Stimulated activated CD4-positive, alpha-beta T cell treated with anti-CD3 and anti-CD28 coated beads, TNF-alpha, amount 100 ng/mL, for 4 hours (primary cell): ENCODE measurements around the gene CORIN.
"Not testable (repeated sequence)": the region's sequence is repeated elsewhere in the genome, so short reads cannot be mapped to it uniquely, and the experiment has no call there.

Experiments used
- DNase-seq, 3 experiments: peaks; one replicate each; pipeline ENCODE4 v3.0.0-alpha.2; 2020; ENCODE audit warnings: low read depth in 3 of 3

Gene CORIN

DNA sequence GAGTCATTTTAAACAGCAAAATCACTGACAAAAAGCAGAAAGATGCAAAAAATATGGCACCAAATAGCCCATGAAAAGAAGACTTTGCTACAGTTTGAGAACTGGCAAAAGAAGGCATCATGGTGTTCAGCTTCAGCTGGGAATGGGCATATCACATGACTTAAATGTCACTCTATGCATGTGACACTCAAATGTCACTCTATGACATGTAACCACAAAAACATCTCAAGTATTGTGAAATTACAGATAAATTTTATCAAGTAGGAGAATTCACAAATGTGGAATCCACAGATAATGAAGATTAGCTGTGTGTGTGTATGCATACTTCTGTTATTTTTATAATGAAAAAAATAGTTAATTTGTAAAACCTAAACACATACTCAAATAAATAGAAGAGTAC is 270.9 kb downstream of the CORIN start:
- DNase-seq = no peak

- DNase-seq = no peak
Observed at GRCh38 chr4:47566566-47566965, 271.3 kb downstream of the CORIN start.

DNA sequence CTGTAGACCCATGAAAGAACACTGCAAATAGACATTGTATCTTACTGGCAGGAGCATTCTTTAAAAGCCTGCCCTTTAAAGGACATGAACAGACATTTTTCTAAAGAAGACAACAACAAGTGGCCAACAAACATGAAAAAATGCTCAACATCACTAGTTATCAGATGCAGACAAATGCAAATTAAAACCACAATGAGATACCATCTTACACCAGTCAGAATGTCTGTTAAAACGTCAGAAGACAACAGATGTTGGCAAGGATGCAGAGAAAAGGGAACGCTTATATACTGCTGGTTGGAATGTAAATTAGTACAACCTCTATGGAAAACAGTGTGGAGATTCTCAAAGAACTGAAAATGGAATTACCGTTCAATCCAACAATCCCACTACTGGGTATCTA is 275.6 kb downstream of the CORIN start:
- no peak for DNase-seq

GRCh38 chr4:47561331-47561730 is 276.5 kb downstream of the CORIN start:
- no peak for DNase-seq

DNA sequence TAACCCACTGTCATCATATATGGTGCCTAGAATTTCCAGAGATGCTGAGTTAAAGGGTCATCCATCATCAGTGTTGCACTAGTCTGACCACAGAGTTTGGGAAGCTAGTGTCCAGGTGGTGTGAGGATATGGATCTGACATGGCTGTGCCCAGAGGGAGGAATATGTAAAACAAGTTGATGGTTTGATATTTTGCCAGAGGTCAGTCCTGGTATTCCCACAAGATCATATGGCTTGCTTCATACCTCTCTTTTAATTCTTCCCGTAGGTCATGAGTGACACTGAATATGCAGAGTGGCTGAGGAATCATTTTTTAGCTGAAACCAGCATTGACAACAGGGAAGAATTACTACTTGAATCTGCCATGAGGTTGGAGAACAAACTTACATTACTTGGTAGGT is 277.2 kb downstream of the CORIN start:
- no peak for DNase-seq

DNA sequence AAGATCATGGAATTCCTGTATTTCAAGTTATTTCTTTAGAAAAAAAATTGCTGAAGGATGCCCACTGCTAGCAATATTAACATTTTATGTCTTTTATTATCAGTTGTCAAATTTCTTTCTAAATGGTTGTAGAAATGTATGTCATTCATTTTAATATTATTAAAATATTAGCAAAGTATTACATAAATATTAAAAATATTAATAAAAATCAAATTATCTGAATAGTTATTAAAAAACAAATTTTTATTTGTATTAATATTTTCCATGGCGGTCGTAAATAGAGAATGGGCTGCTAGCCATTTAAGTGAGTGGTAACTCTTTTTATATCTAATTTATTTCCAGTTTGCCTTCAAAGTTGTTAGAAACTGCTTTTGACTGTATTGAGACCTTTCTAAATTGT is 280.6 kb downstream of the CORIN start:
- DNase-seq = no peak

DNA sequence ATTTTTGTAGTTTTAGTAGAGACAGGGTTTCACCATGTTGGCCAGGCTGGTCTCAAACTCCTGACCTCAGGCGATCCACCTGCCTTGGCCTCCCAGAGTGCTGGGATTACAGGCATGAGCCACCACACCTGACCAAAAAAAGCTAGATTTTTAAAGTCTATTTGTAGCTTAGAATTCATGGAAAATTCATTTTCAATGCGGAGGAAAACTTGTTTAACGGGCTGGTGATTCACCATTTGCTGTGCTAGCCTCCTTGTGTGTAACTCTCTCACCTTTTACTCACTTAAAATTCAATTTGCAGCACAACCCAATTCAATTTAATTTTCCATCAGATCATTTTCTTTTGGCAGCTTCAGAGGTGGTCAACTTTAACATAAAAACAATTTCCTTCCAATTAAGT is 281.9 kb downstream of the CORIN start:
- not testable (repeated sequence) for DNase-seq

DNA sequence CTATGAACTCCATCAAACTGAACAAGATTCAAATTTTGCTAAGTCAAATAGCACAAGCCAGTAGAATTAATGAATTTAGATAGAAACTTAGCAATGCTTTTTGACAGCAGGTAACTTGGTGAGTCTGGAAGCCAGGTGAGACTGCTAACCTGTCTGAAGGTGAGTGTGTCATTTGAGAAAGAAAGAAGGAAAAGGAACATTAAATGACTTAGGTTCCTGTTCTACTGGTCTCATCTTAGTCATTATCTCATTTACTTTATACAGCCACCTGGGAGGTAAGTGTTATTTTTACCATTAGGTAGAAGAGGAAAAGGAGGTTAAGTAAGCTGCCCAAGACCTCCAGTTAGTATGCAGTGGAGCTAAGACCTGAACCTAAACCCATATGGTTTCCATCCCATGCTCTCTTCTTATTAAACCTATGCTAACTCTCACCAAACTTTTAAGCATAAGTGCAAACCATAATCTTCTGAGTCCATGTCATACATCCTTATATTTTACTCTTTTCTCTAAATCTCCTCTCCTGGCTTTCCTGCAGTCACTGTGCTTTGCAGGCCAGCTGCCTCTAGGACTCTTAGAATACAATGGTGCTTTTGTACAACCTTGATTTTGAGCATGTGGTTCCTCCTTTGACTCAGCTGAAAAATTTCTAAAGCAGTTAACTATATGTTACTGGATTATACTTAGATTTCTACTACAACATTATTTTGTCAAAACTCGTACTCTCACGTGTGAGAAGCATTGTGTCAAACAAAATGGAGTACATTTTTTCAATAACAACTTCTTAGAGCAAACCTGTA is 284.3 kb downstream of the CORIN start:
- no peak for DNase-seq

GRCh38 chr4:47551682-47552081 is 286.2 kb downstream of the CORIN start:
- no peak for DNase-seq

DNA sequence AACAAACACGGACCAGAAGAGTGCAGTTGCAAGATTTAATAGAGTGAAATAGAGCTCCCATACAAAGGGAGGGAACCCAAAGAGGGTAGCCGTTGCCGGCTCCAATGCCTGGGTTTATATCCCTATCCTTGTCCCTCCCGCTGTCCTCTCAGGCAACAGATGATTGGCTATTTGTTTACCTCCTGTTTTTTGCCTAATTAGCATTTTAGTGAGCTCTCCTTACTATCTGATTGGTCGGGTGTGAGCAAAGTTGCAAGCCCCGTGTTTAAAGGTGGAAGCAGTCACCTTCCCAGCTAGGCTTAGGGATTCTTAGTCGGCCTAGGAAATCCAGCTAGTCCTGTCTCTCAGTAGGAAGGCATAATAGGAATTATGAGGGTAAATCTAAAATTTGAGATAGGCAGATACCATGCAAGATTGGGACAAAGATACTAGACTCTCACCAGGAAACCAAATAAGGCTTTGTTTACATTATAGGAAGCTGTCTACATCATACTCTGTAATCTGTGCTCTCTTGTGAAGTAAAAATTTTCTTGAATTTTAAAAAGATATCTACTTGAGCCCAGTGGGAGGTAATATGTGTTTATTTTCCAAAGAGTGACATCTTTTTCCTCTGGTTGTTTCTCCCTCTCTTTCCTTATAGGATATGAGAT is 286.8 kb downstream of the CORIN start:
- no peak for DNase-seq

DNA sequence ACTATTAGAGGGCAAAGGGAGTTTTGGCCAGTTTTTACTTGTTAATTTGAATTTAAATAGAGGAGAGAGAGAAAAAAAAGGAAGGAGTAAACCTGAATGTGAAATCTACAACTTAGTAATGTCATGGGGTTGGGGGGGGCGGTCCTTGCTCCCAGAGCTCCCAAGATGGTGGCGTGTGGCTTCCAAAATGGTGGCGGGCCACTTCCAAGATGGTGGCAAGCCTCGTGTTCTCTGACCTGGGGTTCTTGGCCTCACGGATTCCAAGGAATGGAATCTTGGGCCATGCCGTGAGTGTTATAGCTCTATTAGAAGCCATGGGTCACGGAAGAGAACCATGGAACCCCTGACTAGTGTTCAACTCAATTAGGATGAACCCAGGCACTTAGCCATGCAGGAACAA is 287.5 kb downstream of the CORIN start:
- not testable (repeated sequence) for DNase-seq
